DMS53 treated with DMSO at 0.1 percent for 48 hours (cell line): Measurements from ENCODE around the gene ADGRF5.
"Not testable (repeated sequence)": the region's sequence is repeated elsewhere in the genome, so short reads cannot be mapped to it uniquely, and the experiment has no call there.

Experiments used
- DNase-seq: peaks from one replicate; lab custom pipeline; 2025; ENCODE audit not compliant: unreplicated experiment; lab: John Stamatoyannopoulos, UW

The ADGRF5 gene

GRCh38 chr6:46895930-46896329 lies 25.8 kb downstream of the ADGRF5 start:
- no peak for DNase-seq

- no peak for DNase-seq
Observed at GRCh38 chr6:46894433-46894832, 27.3 kb downstream of the ADGRF5 start.

GRCh38 chr6:46893648-46894047 lies 28.1 kb downstream of the ADGRF5 start:
- no peak for DNase-seq

- no peak for DNase-seq
Observed at GRCh38 chr6:46891252-46891795, 30.4 kb downstream of the ADGRF5 start.

GRCh38 chr6:46888578-46888977 lies 33.2 kb downstream of the ADGRF5 start:
- no peak for DNase-seq

- DNase-seq, result no peak
Observed at GRCh38 chr6:46888031-46888430, 33.7 kb downstream of the ADGRF5 start.

GRCh38 chr6:46882645-46883044 lies 39.1 kb downstream of the ADGRF5 start:
- no peak for DNase-seq

- no peak for DNase-seq
Observed at GRCh38 chr6:46879003-46879402, 42.7 kb downstream of the ADGRF5 start.

GRCh38 chr6:46876126-46876525 lies 45.6 kb downstream of the ADGRF5 start:
- DNase-seq, result peak; percentile 88

- DNase-seq, result no peak
Observed at GRCh38 chr6:46867411-46867810, 54.3 kb downstream of the ADGRF5 start.

- no peak for DNase-seq
Observed at GRCh38 chr6:46865221-46865620, 56.5 kb downstream of the ADGRF5 start.

GRCh38 chr6:46863791-46864190 lies 57.9 kb downstream of the ADGRF5 start:
- DNase-seq, result no peak

- DNase-seq, result no peak
Observed at GRCh38 chr6:46862381-46862780, 59.4 kb downstream of the ADGRF5 start.

GRCh38 chr6:46855966-46856365 lies 65.8 kb downstream of the ADGRF5 start:
- DNase-seq, result not testable (repeated sequence)

GRCh38 chr6:46851576-46851975 lies 70.2 kb downstream of the ADGRF5 start:
- not testable (repeated sequence) for DNase-seq

- no peak for DNase-seq
Observed at GRCh38 chr6:46850792-46851191, 70.9 kb downstream of the ADGRF5 start.

- DNase-seq, result no peak
Observed at GRCh38 chr6:46849361-46849690, 72.4 kb downstream of the ADGRF5 start.

- DNase-seq, result peak; percentile 79
Observed at GRCh38 chr6:46848684-46849360, 72.9 kb downstream of the ADGRF5 start.

- DNase-seq, result no peak
Observed at GRCh38 chr6:46845126-46845525, 76.6 kb downstream of the ADGRF5 start.

- DNase-seq, result not testable (repeated sequence)
Observed at GRCh38 chr6:46842252-46842846, 79.4 kb downstream of the ADGRF5 start.

- DNase-seq, result no peak
Observed at GRCh38 chr6:46838033-46838432, 83.7 kb downstream of the ADGRF5 start.

GRCh38 chr6:46834991-46835390 lies 86.7 kb downstream of the ADGRF5 start:
- not testable (repeated sequence) for DNase-seq
